Testis (tissue), 2 donors: Measurements from ENCODE around the gene CDCA8.

Source experiments
- POLR2A ChIP-seq: fragments of 450-650 bp; IDR thresholded peaks from one replicate; pipeline ENCODE4 v1.6.1; 2017; ENCODE audit warnings: antibody characterized with exemption, mild to moderate bottlenecking, moderate library complexity
- TF ChIP-seq, protein P1 (sequence below), 3 experiments: fragments of 450-650 bp in 2 of 3; fragments of 200-600 bp in 1 of 3; sonication (generic) in 1 of 3; IDR thresholded peaks; one replicate each; pipeline ENCODE4 v1.5.1; 2016 to 2019; ENCODE audit warnings: antibody characterized with exemption in 3 of 3, mild to moderate bottlenecking in 2 of 3, moderate library complexity in 1 of 3

DNA sequence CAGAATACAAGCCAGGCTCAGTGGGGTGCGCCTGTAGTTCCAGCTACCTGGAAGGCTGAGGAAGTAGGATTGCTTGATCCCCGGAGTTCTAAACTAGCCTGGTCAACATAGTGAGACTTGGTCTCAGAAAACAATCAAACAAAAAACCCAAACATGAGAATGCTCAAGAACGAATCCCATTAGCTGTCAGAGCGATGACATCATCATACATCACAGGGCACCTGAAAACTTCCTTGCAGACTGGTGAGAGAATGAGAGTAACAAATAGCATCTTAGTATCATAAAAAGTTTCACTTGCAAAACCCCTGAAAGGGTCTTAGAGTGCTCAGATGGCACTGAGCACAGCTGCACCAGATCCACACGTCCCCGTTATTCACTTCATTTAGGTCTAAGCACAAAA, 21.1 kb upstream of the CDCA8 start:
- TF ChIP-seq, protein P1, sequence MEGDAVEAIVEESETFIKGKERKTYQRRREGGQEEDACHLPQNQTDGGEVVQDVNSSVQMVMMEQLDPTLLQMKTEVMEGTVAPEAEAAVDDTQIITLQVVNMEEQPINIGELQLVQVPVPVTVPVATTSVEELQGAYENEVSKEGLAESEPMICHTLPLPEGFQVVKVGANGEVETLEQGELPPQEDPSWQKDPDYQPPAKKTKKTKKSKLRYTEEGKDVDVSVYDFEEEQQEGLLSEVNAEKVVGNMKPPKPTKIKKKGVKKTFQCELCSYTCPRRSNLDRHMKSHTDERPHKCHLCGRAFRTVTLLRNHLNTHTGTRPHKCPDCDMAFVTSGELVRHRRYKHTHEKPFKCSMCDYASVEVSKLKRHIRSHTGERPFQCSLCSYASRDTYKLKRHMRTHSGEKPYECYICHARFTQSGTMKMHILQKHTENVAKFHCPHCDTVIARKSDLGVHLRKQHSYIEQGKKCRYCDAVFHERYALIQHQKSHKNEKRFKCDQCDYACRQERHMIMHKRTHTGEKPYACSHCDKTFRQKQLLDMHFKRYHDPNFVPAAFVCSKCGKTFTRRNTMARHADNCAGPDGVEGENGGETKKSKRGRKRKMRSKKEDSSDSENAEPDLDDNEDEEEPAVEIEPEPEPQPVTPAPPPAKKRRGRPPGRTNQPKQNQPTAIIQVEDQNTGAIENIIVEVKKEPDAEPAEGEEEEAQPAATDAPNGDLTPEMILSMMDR (IDR thresholded peaks at IDR 0.05), result no peak
- TF ChIP-seq POLR2A, result no peak
